Measurements from ENCODE around the gene FUBP1.

- TF ChIP-seq CTCF (IDR thresholded peaks at IDR 0.05 in 4 of 5, conservative IDR thresholded peaks at IDR 0.05 in 1 of 5) (no peak), POLR2A (IDR thresholded peaks at IDR 0.05) (no peak)
Observed at GRCh38 chr1:77938651-77939050, 40.2 kb downstream of the FUBP1 start.
